ENCODE data around the gene PASK.

DNA sequence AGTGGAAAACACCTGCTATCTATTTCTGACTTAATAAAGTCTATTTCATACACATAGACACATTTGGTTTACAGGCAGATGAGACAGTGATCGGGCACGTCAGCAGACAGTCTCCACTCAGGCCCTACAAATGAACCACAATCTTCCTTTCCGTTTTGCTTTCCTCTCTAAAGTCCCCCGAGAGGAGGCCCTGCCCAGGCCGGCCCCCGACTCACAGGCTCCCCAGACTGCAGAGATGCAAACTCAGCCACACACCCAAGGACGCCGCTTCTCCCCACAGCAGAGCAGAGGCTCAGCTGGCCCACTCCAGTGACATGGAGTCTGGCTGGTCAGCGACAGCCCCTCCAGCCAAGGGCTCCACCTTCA lies 37.8 kb downstream of the PASK start:
- TF ChIP-seq, protein P1, sequence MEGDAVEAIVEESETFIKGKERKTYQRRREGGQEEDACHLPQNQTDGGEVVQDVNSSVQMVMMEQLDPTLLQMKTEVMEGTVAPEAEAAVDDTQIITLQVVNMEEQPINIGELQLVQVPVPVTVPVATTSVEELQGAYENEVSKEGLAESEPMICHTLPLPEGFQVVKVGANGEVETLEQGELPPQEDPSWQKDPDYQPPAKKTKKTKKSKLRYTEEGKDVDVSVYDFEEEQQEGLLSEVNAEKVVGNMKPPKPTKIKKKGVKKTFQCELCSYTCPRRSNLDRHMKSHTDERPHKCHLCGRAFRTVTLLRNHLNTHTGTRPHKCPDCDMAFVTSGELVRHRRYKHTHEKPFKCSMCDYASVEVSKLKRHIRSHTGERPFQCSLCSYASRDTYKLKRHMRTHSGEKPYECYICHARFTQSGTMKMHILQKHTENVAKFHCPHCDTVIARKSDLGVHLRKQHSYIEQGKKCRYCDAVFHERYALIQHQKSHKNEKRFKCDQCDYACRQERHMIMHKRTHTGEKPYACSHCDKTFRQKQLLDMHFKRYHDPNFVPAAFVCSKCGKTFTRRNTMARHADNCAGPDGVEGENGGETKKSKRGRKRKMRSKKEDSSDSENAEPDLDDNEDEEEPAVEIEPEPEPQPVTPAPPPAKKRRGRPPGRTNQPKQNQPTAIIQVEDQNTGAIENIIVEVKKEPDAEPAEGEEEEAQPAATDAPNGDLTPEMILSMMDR (IDR thresholded peaks at IDR 0.05) = no peak
- TF ChIP-seq EZH2 (IDR thresholded peaks at IDR 0.05) = no peak

Measured in neural progenitor cell (in vitro differentiated cells).